Right renal cortex interstitium (tissue), 3 donors: ENCODE results near the gene PROM2. TPM values are rescaled to one million over a fixed set of nuclear protein-coding genes. Genes with fewer than 3 reads are reported as not detected.

Experiments
- DNase-seq, 3 donors: peaks; one replicate each; pipeline ENCODE4 v3.0.0-alpha.2; 2013; ENCODE audit warnings: low read depth in 3 of 3, low spot score in 2 of 3
- polyA plus RNA-seq, 3 donors: library from polyadenylated mRNA; unstranded; fragments of 120-200 nt; gene quantifications; one replicate each; pipeline ENCODE4 v1.2.1, GENCODE V29; 2013; ENCODE audit not compliant: insufficient read length in 3 of 3

PROM2 gene
- polyA plus RNA-seq, 3 donors = 22.8 to 34.5 (median 31.0) TPM

DNA sequence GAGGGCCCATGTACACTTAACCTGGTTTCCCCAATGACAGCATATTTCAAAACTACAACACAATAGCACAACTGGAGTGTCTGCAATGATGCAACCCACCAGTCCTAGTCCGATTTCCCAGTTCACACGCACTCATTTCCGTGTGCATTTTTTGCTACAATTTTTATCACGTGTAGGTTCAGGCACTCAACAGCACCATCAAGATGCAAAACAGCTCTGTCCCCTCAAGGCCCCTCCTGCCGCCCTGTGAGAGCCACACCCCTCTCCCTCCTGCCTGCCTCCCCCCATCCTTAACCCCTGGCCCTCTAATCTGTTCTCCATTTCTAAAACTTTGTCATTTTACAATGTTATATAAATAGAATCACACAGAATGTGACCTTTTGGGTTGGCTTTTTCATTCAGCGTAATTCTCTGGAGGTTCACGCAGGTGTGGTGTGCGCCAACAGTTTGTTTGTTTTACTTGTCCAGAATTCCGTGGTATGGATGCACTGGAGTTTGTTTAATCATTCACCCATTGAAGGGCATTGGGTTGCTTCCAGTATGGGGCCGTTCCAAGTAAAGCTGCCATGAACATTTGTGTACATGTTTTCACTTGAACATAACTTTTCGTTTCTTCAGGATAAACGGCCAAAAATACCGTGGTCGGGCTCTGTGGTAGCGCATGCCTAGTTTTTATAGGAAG is 31.3 kb downstream of the PROM2 start:
- no peak for DNase-seq

DNA sequence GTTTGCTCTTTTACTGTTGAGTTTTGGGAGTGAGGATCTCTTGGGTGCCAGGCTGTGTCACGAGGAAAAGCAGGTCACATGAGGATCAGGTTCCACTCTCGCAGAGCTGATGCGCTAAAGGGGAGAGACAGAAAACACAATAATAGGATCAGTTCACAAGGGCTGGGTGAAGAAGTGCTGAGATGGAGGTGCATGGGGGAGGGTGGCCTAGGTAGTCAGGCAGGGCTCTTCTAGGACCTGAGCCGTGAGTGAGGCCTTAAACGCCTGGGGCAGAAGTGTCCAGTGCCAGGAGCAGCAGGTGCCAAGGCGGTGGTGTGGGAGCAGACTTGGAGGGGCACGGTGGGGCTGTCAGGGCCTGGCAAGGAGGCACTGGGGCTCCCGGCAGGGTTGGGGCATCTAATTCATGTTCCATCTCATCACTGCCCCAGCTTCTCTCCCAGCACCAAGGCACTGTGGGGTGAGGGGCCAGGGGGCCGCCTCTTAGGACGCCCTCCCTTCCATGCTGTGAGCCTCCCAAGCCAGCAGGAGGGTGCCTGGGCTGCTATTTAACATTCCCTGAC is 32.2 kb downstream of the PROM2 start:
- DNase-seq = no peak

DNA sequence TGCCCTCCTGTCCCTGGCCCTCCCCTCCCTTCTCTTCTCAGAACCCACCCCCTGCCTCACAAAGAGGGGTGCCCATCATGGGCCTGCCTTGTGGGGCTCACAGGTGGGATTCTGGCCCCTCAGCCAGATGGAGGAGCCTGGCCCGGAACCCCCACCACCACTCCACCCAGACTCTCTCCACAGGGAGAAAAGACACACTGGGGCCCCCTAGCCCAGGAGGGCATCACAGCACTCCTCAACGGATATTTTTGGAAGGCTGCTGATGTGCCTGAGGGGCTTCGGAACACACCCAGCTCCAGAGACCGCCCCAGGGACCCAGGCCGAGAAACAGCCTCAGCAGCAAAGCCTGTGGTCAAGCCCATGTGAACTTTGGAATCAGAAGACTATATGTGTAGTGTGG is 32.8 kb downstream of the PROM2 start:
- no peak for DNase-seq

DNA sequence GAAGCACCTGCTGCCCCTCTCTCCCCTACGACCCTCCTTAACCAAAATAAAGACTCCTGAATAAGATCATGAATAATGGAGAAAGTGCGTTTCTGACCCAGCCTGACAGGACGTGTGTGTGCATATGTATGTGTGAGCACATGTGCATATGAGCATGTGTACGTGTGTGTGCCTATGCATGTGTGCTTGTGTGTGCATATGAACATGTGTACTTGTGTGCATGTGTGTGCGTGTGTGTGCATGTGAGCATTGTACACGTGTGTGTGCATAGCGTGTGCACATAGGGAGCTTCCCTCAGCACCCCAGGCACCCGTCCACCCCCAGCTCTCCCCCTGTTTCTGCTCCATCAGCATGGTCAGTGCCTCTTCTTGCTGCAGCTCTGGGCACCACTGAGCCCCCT is 33.6 kb downstream of the PROM2 start:
- DNase-seq = no peak

DNA sequence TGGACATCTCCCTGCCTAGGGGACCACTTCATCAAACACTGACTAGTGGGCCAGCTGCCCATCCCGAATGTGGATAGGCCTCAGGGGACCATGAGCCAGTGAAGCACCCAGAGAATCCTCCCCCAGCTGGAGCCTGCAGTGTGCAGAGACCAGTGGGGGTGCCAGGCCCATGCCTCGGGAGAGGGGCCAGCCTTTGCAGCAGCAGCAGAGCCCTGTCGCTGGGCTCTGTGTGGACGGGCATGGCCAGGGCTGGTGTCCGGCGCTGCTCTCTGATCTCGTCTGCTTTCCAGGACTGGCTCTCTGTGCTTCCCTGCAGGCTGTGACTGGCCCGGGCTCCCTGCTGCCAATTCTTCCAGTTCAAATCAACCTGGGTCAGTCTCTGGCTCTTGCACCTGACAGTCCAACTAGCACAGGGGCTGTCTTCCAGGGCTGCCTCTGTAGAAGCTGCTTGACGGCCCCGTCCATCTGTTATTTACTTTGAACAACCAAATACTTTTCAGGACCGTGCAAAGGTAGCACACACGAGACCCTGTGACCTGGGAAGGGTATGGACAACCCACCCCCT is 34.3 kb downstream of the PROM2 start:
- DNase-seq = no peak

DNA sequence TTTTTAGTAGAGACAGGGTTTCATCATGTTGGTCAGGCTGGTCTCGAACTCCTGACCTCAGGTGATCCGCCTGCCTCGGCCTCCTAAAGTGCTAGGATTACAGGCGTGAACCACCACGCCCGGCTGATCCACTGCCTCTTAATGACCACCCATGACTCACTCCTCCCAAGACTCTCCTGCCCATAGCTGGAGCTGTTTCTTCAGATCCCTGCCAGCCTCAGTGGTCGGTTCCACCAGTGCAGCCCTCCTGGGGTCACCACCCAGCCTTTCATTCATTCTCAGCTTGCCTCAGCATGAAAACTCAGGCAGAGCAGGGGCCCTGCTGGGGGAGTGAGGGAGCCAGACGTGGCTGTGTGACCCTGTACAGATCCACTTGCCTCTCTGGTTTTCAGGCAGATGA is 35.4 kb downstream of the PROM2 start:
- no peak for DNase-seq

DNA sequence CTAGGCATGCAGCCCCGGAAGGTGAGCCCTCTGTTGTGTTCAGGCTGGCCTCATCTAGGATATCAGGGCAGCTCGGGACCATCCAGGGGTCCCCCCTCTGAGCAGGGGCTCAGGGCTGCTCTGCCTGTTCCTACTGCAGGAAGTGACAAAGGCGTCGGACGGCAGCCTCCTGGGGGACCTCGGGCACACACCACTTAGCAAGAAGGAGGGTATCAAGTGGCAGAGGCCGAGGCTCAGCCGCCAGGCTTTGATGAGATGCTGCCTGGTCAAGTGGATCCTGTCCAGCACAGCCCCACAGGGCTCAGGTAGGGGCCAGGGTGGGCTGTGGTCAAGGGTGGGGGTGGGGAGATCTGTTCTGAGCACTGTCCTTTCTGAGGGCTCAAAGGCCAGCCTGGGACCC is 36.0 kb downstream of the PROM2 start:
- DNase-seq = no peak

DNA sequence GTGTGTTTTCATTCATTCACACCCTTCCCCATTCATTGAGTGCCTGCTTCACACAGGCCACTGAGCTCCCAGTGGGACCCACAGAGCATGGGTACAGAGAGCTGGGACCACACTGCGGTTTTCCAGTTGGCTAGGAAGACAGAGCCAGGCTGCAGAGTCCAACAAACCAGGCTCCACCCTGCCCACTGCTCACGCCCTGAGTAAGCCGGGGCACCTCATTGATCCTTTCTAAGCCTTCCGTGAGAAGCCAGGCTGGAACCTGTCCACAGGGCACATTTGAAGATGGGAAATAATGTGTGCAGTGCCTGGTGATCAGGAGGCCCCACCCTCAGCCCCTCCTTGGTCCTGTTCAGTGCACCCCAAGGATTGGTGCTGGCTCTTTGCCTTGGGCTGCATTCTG is 36.4 kb downstream of the PROM2 start:
- DNase-seq = no peak

DNA sequence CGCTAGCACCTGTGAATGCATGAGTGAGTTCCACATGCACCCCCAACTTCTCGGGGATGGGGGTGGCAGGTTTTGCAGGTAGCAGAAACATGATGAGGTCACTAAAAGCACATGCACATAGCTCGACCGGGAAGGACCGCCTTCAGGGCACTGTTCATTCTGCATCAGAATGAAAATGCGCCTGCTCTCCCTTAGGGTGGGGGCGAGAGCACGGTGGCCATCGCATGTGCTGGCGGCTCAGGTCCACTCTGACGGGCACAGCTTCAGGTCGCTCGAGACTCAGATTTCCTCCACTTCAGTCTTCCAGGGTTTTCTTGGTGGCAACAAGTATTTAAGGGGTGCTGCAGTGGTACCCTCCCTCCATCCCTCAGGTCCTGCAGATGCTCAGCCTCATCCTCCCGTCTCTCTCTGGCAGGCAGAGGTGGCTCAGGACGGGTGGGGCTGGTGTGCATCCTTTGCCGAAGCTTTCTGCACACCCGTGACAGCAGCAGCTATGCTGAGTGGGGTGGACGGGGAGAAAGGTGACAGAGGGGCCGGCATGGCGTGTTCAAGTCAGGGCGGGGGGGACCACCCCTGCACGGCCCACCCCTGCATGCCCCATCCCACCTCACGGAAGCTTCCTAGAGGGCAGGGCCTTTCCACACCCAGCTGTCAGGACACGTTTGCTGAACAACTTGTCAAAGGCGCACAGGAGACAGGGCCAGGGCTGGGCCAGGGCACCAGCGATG is 37.7 kb downstream of the PROM2 start:
- DNase-seq = no peak

DNA sequence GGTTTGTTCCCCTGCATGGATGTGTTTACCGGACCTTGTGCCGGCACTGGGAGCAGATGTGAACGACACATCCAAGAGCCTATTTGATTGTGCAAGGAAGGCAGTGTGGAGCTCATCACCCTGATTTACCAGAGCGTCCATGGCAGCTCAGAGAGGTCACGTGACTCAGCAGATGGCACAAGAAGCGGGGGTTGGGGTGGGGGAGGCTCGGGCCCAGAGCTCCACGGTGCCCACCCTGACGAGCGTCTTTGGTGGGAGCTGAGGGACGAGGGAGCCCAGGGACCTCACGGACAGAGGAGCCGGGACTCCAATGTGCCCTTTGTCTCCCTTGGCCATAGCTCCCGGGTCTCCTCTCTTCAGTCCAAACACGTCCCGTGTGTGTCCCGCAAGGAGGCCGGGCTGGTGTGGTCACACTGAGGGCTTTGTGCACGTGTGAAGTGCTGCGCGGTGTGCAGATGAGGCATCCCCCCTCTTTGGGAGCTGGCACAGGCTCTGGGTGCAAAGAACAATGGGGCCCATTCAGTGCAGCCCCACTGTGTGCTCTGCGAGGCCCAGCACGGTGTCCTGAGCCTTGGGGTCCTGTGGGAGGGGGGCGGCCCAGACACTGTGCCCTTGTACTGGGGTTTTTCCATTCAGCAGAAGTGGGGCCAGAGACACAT is 38.4 kb downstream of the PROM2 start:
- DNase-seq = no peak

DNA sequence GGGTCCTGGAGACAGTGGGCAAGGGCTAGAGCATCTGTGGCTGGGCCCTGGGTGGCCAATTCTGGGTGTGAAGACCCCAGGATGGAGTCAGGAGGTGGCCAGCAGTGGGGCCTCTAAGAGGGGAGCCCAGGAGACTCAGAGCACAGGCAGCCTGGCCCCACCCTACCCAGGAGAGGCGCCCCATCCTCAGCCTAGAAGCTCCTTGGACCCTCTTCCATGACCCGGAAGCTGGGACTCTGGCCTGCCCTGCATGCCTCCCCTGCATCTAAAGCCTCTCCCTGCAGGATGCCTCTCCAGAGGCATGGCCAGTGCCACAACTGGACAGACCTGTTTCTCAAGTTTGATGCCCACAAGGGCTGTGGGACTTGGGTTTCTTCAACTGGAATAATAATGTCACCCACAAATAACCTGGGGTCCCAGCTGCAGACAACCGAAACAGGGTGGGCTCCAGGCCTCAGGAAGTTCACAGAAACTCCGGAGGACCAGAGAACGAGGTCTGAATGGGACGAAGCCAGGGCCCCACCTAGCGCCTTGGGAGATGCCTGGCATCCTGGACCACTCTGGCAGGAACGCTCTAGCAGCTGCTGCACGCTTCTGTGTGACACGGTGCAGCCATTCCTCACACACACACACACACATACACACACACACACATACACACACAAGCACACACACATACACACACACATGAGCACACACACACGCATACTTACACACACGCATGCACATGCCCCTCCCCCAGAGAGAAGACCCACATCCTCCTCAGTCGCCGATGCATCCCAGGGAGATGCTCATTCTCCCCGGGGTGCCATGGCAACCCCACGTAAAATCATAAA is 39.3 kb downstream of the PROM2 start:
- DNase-seq = no peak

DNA sequence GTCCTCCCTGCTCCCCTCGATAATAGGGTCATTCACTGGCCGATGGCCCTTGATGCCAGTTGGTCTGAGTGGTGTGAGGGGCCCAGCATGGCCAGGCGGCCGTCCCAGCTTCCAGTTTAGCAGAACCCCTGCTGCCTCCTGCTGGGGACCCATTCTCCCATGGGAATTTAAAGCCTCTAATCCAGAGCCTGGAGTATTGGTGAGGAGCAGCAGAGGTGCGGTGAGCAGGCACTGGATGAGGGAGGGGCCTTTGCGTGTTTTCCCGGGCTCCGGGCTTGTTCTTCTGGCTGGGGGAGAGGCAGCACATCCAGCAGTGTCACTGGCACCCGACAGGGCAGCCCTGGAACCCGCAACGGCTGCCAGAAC is 40.3 kb downstream of the PROM2 start:
- no peak for DNase-seq

DNA sequence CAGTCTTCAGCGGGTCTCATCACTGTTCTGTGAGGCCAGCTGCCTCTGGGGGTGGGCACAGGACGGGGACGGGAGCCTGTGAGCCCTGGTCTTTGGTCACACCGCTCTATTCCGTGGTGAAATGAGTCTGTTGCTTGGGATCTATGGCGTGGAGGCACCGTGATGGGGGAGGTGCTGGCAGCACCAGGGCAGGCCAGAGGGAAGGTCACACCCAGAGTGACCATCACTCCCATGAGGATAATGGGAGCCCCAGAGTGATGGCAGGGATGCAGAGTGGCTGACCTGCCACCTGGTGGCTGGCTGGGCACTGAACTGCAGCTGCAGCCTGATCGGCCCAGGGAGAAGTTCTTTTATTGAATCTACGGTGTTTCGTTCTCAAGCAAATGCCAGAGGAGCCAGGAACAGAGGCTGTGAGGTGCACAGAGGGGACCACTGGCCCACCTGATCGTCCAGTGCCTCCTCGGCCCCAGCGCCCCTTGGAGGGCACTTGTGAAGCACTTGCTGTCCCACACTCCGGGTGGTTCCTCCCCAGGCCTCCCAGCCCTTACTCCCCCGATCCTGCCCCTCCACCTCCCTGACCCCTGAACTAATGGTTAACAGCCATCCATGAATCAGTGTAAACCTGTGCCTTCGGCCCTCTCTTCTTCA is 40.8 kb downstream of the PROM2 start:
- no peak for DNase-seq

DNA sequence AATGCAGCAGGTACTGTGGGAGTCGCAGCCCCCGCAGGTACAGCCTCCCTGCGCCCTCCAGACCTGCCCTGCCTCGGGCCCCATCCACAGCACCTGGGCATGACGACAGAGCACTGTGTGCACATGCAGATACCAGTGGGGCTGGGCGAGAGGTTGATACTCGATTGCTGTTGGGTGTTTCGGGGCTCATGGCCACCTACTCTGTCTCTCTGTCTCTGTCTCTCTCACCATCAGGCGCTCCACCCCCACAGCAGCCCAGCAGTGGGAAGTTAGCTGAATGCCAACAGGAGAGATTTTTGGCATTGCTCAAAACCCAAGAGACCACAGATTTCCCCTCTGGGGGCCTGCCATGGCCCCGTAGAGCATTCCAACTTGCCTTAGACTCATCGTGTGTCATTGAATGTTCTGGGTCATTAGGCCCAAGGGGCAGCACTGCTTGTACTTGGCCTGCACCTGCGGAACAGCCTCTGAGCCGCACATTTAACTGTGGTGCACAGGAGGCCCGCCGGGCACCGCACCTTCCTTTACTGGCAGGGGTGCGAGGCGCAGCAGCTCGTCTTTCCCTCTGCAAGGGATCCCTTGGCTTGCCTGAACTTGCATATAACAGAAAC is 41.7 kb downstream of the PROM2 start:
- no peak for DNase-seq

DNA sequence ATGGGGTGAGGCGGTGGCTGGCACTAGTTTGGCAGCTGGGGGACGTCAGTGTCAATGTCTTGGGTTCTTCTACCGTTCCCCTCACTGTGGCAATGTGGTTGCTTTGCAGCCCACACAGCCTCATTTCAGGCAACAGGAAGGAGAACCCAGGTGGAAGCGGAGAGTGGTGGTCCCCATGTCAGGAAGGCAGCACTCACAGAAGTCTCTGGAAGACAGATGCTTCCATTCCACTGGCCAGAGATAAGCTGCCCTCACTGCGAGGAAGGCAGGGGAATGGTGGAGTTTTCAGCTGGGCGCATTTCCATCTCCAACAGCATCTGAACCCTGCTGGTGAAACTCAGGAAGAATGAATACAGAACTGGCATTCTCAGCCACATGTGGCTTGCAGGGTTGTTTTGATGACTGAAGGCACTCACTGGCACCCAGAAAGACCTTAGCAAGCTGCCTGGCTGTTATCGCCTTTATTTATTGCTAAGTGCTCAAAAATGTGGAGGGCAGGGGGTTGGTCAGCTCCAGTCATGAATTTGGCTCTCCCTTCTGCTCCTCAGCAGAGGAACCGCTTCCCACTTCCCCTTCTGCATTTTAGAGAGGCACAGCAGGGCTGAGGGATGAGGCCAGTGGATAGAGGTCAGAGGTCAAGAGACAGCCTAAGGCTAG is 42.3 kb downstream of the PROM2 start:
- DNase-seq = no peak

DNA sequence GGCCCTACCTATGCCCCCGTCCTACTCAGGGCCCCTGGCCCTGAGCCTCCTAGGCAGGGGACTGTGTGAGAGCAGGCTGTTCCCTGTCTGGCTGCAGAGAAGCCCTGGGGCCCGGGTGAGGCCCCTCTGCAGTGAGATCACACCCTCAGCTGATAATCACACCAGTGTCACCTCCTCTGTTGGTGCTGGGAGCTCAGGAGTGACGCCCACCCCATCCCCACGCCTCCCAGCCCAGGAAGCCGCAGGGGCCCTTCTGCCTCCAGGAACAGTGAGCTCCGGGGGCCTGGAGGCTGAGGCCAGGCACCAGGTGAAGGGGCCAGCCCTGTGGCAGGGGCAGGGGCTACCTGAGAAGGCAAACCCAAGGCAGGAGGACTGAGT is 42.9 kb downstream of the PROM2 start:
- no peak for DNase-seq

DNA sequence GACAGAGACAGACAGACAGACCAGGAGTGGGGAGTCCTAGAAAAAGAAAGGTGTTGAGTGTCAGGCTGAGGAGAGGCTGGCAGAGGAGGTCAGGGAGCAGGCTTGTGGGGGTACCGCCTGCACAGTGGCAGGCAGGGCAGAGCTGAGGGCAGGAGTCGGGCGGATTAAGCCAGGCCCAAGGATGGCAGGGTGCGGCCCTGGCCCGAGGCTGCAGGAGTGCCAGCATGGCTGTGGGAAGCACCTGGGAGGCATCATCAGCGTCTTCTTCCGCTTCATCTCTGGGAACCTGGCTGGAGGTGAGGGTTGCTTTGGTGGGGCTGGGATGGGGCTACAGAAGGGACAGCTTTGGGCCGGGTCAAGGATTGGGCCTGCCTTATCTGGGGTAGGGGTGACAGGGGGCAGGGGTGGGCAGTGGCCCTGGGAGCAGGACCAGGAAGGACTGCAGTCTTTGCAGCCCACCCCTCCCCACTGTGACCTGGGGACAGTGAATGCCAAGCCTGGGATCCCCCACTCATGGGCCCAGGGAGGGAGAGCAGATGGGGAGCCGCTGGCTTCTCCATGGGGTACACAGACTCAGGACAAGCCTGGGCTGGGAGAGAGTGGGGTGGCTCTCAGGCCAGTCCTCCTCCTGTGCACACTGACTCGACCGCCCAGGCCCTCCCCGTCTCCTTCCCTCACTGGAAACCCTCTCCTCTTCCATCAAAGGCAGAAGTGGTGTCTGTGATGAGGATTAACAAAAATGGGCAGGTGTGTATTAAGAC is 43.6 kb downstream of the PROM2 start:
- no peak for DNase-seq

DNA sequence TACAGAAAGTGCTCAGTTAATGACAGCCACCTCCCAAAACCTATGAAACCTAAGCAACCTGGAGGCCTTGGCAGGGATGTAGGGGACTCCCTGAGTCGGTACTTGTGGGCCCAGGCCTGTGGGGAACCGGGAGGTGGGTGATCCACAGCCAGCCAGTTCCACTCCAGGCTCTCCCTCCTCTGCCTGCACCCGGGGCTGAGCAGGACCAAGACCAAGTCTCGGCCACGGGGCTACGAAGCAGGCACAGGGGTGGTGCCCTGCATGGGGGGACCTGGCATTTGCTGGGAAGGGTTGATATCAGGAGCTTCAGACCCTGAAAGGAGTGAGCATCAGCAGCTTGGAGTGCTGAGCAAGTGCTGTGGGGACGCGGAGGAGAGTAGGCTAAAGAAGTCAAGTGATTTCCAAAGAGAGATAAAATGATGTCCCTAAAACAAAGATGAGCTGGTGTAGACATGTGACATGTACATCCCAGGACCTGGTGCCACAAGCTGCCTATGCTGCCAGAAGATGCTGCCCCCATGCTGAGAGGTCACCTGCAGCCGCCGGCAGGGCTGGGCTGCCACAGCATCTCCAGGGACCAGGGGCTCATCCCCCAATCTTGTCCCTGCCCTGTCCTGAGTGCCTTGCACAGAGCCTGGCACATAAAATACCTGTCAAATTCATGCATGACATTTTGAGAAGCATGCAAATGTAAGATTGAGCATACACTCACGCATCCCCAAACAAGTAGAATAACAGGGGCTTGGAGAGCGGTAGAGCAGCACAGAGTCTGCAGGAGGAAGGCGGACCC is 44.4 kb downstream of the PROM2 start:
- no peak for DNase-seq
